ENCODE data around the gene ING3. TPM values are rescaled to one million over a fixed set of nuclear protein-coding genes. Genes with fewer than 3 reads are reported as not detected.

Gene ING3
- total and polyA plus RNA-seq, 12 donors, result 5.5 to 31.9 (median 14.4) TPM

DNA sequence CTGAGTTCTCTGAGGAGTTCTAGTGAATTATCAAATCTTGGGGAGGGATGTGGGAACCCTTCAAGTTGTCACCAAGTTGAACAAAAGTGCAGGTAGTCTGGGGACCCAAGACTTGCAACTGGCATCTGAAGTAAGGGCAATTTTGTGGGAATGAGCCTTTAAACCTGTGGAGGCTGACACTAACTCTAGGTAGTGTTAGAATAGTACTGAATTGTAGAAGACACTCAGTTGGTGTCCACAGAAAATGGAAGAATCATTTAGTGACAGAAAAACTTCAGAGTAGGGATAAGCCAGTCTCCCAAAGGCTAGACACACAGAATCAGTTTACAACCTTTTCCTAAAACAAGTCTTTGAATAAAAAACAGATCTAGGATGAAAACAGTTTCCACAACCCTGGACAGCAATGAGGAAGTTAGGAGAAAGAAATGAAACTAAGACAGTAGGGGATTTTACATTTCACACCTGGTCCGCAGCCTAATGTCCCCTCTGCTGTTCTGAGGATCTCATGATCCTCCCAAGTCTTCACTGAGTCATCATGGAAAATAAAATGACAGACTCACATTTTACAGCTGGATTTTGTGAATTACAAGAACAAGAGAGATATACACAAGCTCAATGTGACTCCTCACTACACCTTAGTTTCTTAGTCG lies 23.0 kb upstream of the ING3 start:
- Histone ChIP-seq H3K27ac (no peak overlapping the region), H3K9me3 (replicated peaks in 1 of 3) (no peaks in the 10 kb centered on the region), H3K4me1 (replicated peaks in 1 of 2) (peaks cover 0 to 4% of the 10 kb centered on the region in 2 donors), H3K36me3 (replicated peaks in 1 of 2) (no peaks in the 10 kb centered on the region), H3K4me3 (no peak overlapping the region), H3K27me3 (no peaks in the 10 kb centered on the region)
- intact Hi-C loops (cut with DNase I), result no loop called here
- WGBS, 4 donors, result 82 to 96% (median 83%) methylated on average over 2 of the region's 2 CpGs
- no peak for TF ChIP-seq POLR2A (IDR thresholded peaks at IDR 0.05)
- TF ChIP-seq, protein P1, sequence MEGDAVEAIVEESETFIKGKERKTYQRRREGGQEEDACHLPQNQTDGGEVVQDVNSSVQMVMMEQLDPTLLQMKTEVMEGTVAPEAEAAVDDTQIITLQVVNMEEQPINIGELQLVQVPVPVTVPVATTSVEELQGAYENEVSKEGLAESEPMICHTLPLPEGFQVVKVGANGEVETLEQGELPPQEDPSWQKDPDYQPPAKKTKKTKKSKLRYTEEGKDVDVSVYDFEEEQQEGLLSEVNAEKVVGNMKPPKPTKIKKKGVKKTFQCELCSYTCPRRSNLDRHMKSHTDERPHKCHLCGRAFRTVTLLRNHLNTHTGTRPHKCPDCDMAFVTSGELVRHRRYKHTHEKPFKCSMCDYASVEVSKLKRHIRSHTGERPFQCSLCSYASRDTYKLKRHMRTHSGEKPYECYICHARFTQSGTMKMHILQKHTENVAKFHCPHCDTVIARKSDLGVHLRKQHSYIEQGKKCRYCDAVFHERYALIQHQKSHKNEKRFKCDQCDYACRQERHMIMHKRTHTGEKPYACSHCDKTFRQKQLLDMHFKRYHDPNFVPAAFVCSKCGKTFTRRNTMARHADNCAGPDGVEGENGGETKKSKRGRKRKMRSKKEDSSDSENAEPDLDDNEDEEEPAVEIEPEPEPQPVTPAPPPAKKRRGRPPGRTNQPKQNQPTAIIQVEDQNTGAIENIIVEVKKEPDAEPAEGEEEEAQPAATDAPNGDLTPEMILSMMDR (IDR thresholded peaks at IDR 0.05), result no peak
- no peak for DNase-seq

DNA sequence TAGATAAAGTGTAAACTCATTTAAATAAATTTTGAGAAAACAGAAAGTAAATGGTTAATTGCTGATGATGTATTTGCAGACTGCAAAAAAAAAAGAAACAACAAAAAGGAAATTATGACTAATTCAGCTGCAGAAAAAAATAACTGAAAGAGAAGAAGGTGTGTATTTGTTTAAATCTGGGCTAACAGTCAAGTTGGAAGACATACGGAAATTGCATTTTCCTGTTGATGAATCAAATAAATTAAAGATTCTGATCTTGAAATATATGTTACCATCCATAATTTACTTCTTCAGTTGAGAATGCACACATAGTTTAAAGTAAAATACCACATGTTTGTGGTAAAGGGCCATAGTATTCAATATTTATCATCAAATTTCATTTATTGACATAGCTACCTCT lies 19.3 kb upstream of the ING3 start:
- Histone ChIP-seq H3K36me3 (replicated peaks in 1 of 2) (no peaks in the 10 kb centered on the region), H3K4me3 (no peak overlapping the region), H3K27me3 (no peaks in the 10 kb centered on the region), H3K4me1 (replicated peaks in 1 of 2) (peaks cover 0 to 4% of the 10 kb centered on the region in 2 donors), H3K9me3 (replicated peaks in 1 of 3) (no peaks in the 10 kb centered on the region), H3K27ac (no peak overlapping the region)
- 63 to 82% (median 69%) methylated on average over 1 of the region's 1 CpG for WGBS, 4 donors
- no peak for DNase-seq
- intact Hi-C loops (cut with DNase I), result no loop called here
- no peak for TF ChIP-seq POLR2A (IDR thresholded peaks at IDR 0.05)
- TF ChIP-seq, protein P1 (IDR thresholded peaks at IDR 0.05), result no peak

DNA sequence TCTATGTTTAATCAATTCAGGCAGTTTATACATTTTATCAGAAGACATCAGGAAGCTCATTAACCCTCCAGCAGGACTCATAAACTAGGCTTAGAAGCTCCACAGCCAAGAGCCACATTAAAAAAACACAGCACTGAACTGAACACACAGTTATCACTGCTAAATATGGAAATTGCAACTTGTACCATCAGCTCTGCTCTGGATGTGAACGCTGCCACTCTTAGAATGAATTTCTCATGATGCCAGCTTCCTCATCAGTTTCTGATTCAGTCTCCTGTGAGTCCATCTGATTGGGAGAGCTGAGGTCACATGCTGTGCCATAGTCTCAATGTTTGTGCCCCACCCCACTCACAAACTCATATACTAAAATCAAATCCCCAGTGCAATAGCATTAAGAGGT lies 17.1 kb upstream of the ING3 start:
- Histone ChIP-seq H3K27me3 (no peaks in the 10 kb centered on the region), H3K36me3 (replicated peaks in 1 of 2) (no peaks in the 10 kb centered on the region), H3K9me3 (replicated peaks in 1 of 3) (no peaks in the 10 kb centered on the region), H3K27ac (no peak overlapping the region), H3K4me1 (replicated peaks in 1 of 2) (peaks cover 0 to 4% of the 10 kb centered on the region in 2 donors), H3K4me3 (no peak overlapping the region)
- WGBS, 4 donors, result 50 to 89% (median 73%) methylated on average over 1 of the region's 1 CpG
- TF ChIP-seq, protein P1 (IDR thresholded peaks at IDR 0.05), result no peak
- no peak for TF ChIP-seq POLR2A (IDR thresholded peaks at IDR 0.05)
- intact Hi-C loops (cut with DNase I), result no loop called here
- no peak for DNase-seq

DNA sequence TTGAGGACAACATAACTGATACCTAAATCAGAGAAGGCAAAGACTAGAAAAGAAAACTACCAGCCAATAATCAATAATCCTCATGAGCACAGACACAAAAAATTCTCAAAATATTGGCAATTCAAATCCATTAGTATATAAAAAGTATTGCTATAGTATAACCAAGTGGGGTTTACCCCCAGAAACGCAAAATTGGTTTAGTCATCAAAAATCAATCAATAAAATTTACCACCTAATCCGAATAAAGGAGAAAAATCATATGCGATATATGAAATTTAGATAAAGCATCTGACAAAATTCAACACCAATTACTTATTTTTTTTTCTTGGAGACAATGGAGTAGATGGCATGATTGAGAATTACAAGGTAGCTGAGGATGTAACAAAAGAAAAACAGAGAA lies 11.2 kb upstream of the ING3 start:
- intact Hi-C loops (cut with DNase I), result no loop called here

More for the DNA sequence above, 11.2 kb upstream of the ING3 start:
- TF ChIP-seq, protein P1 (IDR thresholded peaks at IDR 0.05), result no peak
- no peak for TF ChIP-seq POLR2A (IDR thresholded peaks at IDR 0.05)
- 71 to 94% (median 88%) methylated on average over 3 of the region's 3 CpGs for WGBS, 4 donors
- DNase-seq, result no peak
- Histone ChIP-seq H3K4me1 (replicated peaks in 1 of 2) (peaks cover 0 to 8% of the 10 kb centered on the region in 2 donors), H3K27me3 (no peaks in the 10 kb centered on the region), H3K4me3 (no peak overlapping the region), H3K36me3 (replicated peaks in 1 of 2) (no peaks in the 10 kb centered on the region), H3K9me3 (replicated peaks in 1 of 3) (no peaks in the 10 kb centered on the region), H3K27ac (no peak overlapping the region)

Measured in adrenal gland (tissue), 12 donors.